HCT116 (cell line): ENCODE data around the gene GAPDH. TPM values are rescaled to one million over a fixed set of nuclear protein-coding genes. Genes with fewer than 3 reads are reported as not detected.

ENCODE experiments used
- ATAC-seq: fragments of 200-7000 bp; cut with Tn5 transposase; 2 replicates; pipeline ENCODE4 v1.9.1; 2020; ENCODE audit warnings: mild to moderate bottlenecking, moderate library complexity
- BruUV-seq: library from RNA; stranded (reverse); fragments of 400-500 nt; replicated peaks from 2 replicates; lab custom pipeline; 2021; lab: Mats Ljungman, UMichigan
- CTCF ChIA-PET: fragments of 300-600 bp; sonication (Branson Sonifier 250); formaldehyde crosslinking; loops from one replicate; lab custom pipeline; 2021; ENCODE audit warnings: antibody characterized with exemption; lab: Charles Lee
- POLR2A ChIA-PET: fragments of 300-600, 350-600 bp; sonication (Branson Sonifier 250); formaldehyde crosslinking; loops from one replicate; lab custom pipeline; 2021; ENCODE audit warnings: antibody characterized with exemption; lab: Charles Lee
- RAD21 ChIA-PET, 2 experiments: fragments of 300-600 bp; sonication (Branson Sonifier 250); formaldehyde crosslinking; loops; one replicate each; lab custom pipeline; 2023; ENCODE audit warnings: low total read pairs in 2 of 2; ENCODE audit not compliant: uncharacterized antibody in 2 of 2, unreplicated experiment in 2 of 2, low non-redundant PET in 1 of 2; lab: Charles Lee
- DNase-seq: peaks from one replicate; pipeline ENCODE4 v3.0.0-alpha.2; 2010; ENCODE audit warnings: low read depth, low spot score
- H2AFZ ChIP-seq: fragments of 200-600 bp; shearing (Covaris generic), sonication (generic); 2 replicates; pipeline ENCODE4 v1.6.1; 2017; ENCODE audit warnings: low read depth, mixed run types, mixed read lengths, antibody characterized with exemption, low read length; ENCODE audit not compliant: poor library complexity, severe bottlenecking
- H3K27ac ChIP-seq: 2 replicates; pipeline ENCODE4 v1.5.1; 2012; ENCODE audit warnings: low read depth, low read length
- H3K27me3 ChIP-seq: fragments of 200-600 bp; sonication (generic); 2 replicates; pipeline ENCODE4 v1.6.1; 2016; ENCODE audit warnings: mixed run types, low read length, mixed read lengths; ENCODE audit not compliant: insufficient read depth
- H3K36me3 ChIP-seq, 2 experiments: fragments of 200-500 bp in 1 of 2; fragments of 200-600 bp in 1 of 2; sonication (Bioruptor generic) in 1 of 2; sonication (generic) in 1 of 2; 2 replicates each; pipeline versions ENCODE4 v1.5.1 to v1.6.1; 2014 to 2016; ENCODE audit warnings: low read length in 2 of 2, inconsistent platforms in 1 of 2, mixed read lengths in 1 of 2, mixed run types in 1 of 2; ENCODE audit not compliant: insufficient read depth in 2 of 2, control insufficient read depth in 1 of 2
- H3K4me1 ChIP-seq, 2 experiments: fragments of 200-600 bp in 1 of 2; sonication (generic) in 1 of 2; 2 replicates each; pipeline versions ENCODE4 v1.5.1 to v1.6.1; 2012 to 2017; ENCODE audit warnings: low read length in 2 of 2, inconsistent platforms in 1 of 2, mild to moderate bottlenecking in 1 of 2, mixed read lengths in 1 of 2, mixed run types in 1 of 2, moderate library complexity in 1 of 2; ENCODE audit not compliant: insufficient read depth in 2 of 2, control insufficient read depth in 1 of 2
- H3K4me2 ChIP-seq: fragments of 200-600 bp; sonication (generic); 2 replicates; pipeline ENCODE4 v1.6.1; 2017; ENCODE audit warnings: mixed run types, low read length, mixed read lengths
- H3K4me3 ChIP-seq, 2 experiments: fragments of 200-600 bp in 1 of 2; sonication (generic) in 1 of 2; replicated peaks in 1 of 2; 2 replicates each; pipeline ENCODE4 v1.5.1; 2011 to 2016; ENCODE audit warnings: low read length in 2 of 2, control low read depth in 1 of 2, low read depth in 1 of 2, mild to moderate bottlenecking in 1 of 2, mixed read lengths in 1 of 2, mixed run types in 1 of 2
- H3K79me2 ChIP-seq: fragments of 200-600 bp; sonication (generic); 2 replicates; pipeline ENCODE4 v1.6.1; 2017; ENCODE audit warnings: mild to moderate bottlenecking, mixed run types, low read length, moderate library complexity, mixed read lengths; ENCODE audit not compliant: insufficient read depth
- H3K9ac ChIP-seq: fragments of 200-600 bp; sonication (generic); 2 replicates; pipeline ENCODE4 v1.6.1; 2016; ENCODE audit warnings: low read length, mixed read lengths
- H3K9me2 ChIP-seq: fragments of 200-600 bp; sonication (generic), shearing (Covaris generic); 2 replicates; pipeline ENCODE4 v1.6.1; 2017; ENCODE audit warnings: mixed run types, mild to moderate bottlenecking, moderate library complexity; ENCODE audit not compliant: insufficient read depth
- H3K9me3 ChIP-seq, 2 experiments: fragments of 200-500 bp in 1 of 2; fragments of 200-600 bp in 1 of 2; sonication (Bioruptor generic) in 1 of 2; sonication (generic) in 1 of 2; 2 replicates each; pipeline ENCODE4 v1.6.1; 2014 to 2017; ENCODE audit warnings: low read length in 2 of 2, mixed read lengths in 2 of 2, inconsistent platforms in 1 of 2, low read depth in 1 of 2, mild to moderate bottlenecking in 1 of 2, mixed run types in 1 of 2, moderate library complexity in 1 of 2; ENCODE audit not compliant: control insufficient read depth in 1 of 2, insufficient read depth in 1 of 2
- H4K20me1 ChIP-seq: fragments of 200-600 bp; sonication (generic), shearing (Covaris generic); 2 replicates; pipeline ENCODE4 v1.6.1; 2017; ENCODE audit warnings: mixed run types, mild to moderate bottlenecking, moderate library complexity; ENCODE audit not compliant: insufficient read depth
- CBX3 ChIP-seq: IDR thresholded peaks from 2 replicates; pipeline ENCODE4 v1.6.1; 2012; ENCODE audit warnings: low read depth
- CEBPB ChIP-seq: IDR thresholded peaks from 2 replicates; pipeline ENCODE4 v1.6.1; 2012; ENCODE audit warnings: low read depth
- ELF1 ChIP-seq: IDR thresholded peaks from 2 replicates; pipeline ENCODE4 v1.6.1; 2012; ENCODE audit warnings: low read depth, borderline replicate concordance
- EZH2 ChIP-seq: fragments of 200-600 bp; sonication (generic); IDR thresholded peaks from 2 replicates; pipeline ENCODE4 v1.6.1; 2017; ENCODE audit warnings: antibody characterized with exemption, mixed run types
- EZH2phosphoT487 ChIP-seq: fragments of 200-600 bp; IDR thresholded peaks from 2 replicates; pipeline ENCODE4 v1.6.1; 2018; ENCODE audit warnings: antibody characterized with exemption, borderline replicate concordance
- FOSL1 ChIP-seq: IDR thresholded peaks from 2 replicates; pipeline ENCODE4 v1.6.1; 2012; ENCODE audit warnings: low read depth
- JUND ChIP-seq: IDR thresholded peaks from 2 replicates; pipeline ENCODE4 v1.6.1; 2012
- POLR2AphosphoS5 ChIP-seq: IDR thresholded peaks from 2 replicates; pipeline ENCODE4 v1.6.1; 2011; ENCODE audit warnings: mild to moderate bottlenecking, low read depth, low read length, moderate library complexity
- SIN3A ChIP-seq: IDR thresholded peaks from 2 replicates; pipeline ENCODE4 v1.6.1; 2012; ENCODE audit warnings: low read depth
- SP1 ChIP-seq: IDR thresholded peaks from 2 replicates; pipeline ENCODE4 v1.6.1; 2012; ENCODE audit warnings: low read depth
- SRF ChIP-seq: IDR thresholded peaks from 2 replicates; pipeline ENCODE4 v1.6.1; 2012; ENCODE audit warnings: low read depth
- TCF7L2 ChIP-seq: IDR thresholded peaks from 2 replicates; pipeline ENCODE4 v1.7.0; 2011; ENCODE audit warnings: borderline replicate concordance, inconsistent platforms; ENCODE audit not compliant: insufficient read depth, insufficient read length; ENCODE audit errors: extremely low read depth
- YY1 ChIP-seq: IDR thresholded peaks from 2 replicates; pipeline ENCODE4 v1.6.1; 2011; ENCODE audit warnings: low read length, low read depth, moderate library complexity, mild to moderate bottlenecking; ENCODE audit not compliant: insufficient replicate concordance; ENCODE audit errors: extremely low read depth
- ZFX ChIP-seq: fragments of 450-650 bp; IDR thresholded peaks from 2 replicates; pipeline ENCODE4 v1.6.1; 2017
- intact Hi-C: fragments of 100-400 bp; cut with micrococcal nuclease; formaldehyde crosslinking; loops from 2 replicates; pipeline ENCODE4 v1.10.0; 2022
- total RNA-seq: library from RNA; stranded (reverse); gene quantifications from one replicate; pipeline ENCODE4 v1.2.1, GENCODE V29; 2021; ENCODE audit not compliant: unreplicated experiment
- TF ChIP-seq, protein P1 (sequence below): IDR thresholded peaks from 2 replicates; pipeline ENCODE4 v1.6.1; 2012
- TF ChIP-seq, protein P2 (sequence below): IDR thresholded peaks from 2 replicates; pipeline ENCODE4 v1.6.1; 2012

GAPDH gene
- total RNA-seq, 1 experiment from 2014 or later, result 5,901 TPM

DNA sequence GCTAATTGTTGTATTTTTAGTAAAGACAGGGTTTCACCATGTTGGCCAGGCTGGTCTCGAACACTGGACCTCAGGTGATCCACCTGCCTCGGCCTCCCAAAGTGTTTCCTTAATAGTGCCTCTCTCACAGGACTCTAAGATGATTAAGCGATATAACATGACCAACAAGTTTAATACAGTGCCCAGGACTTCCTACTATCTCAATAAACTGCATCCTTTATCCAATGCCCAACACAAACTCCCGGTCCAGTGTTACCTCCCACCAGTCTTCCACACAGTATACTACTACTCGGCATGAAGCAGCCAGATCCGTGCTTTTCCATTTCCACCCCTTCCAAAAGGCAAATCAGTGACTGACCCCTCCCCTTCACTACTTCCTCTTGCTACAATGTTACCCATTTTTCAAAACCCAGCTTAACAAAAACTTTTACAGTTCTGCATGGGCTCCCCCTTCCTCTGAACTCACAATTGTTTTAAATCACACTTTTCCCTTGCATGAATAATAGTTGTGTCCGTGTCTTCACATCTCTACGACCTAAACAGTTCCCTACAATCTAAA lies 32.9 kb downstream of the GAPDH start:
- ChIA-PET CTCF (interaction anchor here (0.6 kb wide), 2 partner anchors 9 to 11 kb away, joined by 3 read pairs; partner anchors contain the start of gene IFFO1), POLR2A (interaction anchor here (1.4 to 1.6 kb wide), 2 partner anchors 29 to 32 kb away, joined by 3 to 14 read pairs; partner anchors contain the start of gene GAPDH), RAD21 (no interaction called here)
- Histone ChIP-seq H3K9me3 (no peaks in the 10 kb centered on the region), H3K36me3 (peaks cover 37 to 60% of the 10 kb centered on the region in 2 experiments), H3K79me2 (peaks cover 71% of the 10 kb centered on the region), H3K27ac (peak overlapping the region; percentile 81; the same call in 1 of the 2 replicates), H3K9me2 (no peaks in the 10 kb centered on the region), H3K4me3 (peak overlapping the region; percentile 72 to 95), H3K4me2 (peak overlapping the region; percentile 78), H3K4me1 (peaks cover 6 to 15% of the 10 kb centered on the region in 2 experiments; a peak in 3 of 4 replicates), H3K9ac (peak overlapping the region; percentile 95), H3K27me3 (no peaks in the 10 kb centered on the region), H4K20me1 (no peaks in the 10 kb centered on the region; the same call in 1 of the 2 replicates), H2AFZ (no peak overlapping the region)
- no peak for DNase-seq
- intact Hi-C loops, result loop anchor here (5.0 kb wide), 1 partner anchor 40 kb away; the partner anchor contains the start of gene CHD4
- no peak for ATAC-seq
- TF ChIP-seq ELF1, result no peak
- TF ChIP-seq EZH2, result no peak
- no peak for TF ChIP-seq SIN3A
- TF ChIP-seq SRF, result no peak
- no peak for TF ChIP-seq EZH2phosphoT487
- TF ChIP-seq SP1, result no peak
- no peak for TF ChIP-seq TCF7L2
- TF ChIP-seq POLR2AphosphoS5, result no peak
- TF ChIP-seq, protein P1, sequence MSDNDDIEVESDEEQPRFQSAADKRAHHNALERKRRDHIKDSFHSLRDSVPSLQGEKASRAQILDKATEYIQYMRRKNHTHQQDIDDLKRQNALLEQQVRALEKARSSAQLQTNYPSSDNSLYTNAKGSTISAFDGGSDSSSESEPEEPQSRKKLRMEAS, result no peak
- TF ChIP-seq, protein P2, sequence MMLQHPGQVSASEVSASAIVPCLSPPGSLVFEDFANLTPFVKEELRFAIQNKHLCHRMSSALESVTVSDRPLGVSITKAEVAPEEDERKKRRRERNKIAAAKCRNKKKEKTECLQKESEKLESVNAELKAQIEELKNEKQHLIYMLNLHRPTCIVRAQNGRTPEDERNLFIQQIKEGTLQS, result no peak
- no peak for TF ChIP-seq CEBPB
- no peak for TF ChIP-seq YY1
- no peak for TF ChIP-seq FOSL1
- no peak for TF ChIP-seq ZFX
- TF ChIP-seq CBX3, result no peak
- no peak for TF ChIP-seq JUND
- BruUV-seq, result no TSS peak
